Retinal pigment epithelial cell (primary cell): ENCODE results near the gene FLYWCH2.

ENCODE experiments used
- DNase-seq: peaks from one replicate; pipeline ENCODE4 v3.0.0-alpha.2; 2010; ENCODE audit warnings: low read depth
- H3K4me3 ChIP-seq: 2 replicates; pipeline ENCODE4 v1.5.1; 2011; ENCODE audit warnings: mild to moderate bottlenecking, low read length, control low read depth, moderate library complexity
- CTCF ChIP-seq: conservative IDR thresholded peaks from 2 replicates; pipeline ENCODE4 v1.5.1; 2011; ENCODE audit warnings: low read depth, low read length, control low read depth, inconsistent platforms

Gene FLYWCH2

GRCh38 chr16:2860826-2861567 is 22.0 kb upstream of the FLYWCH2 start:
- no peak for DNase-seq
- H3K4me3 ChIP-seq, result no peak overlapping the region
- no peak for TF ChIP-seq CTCF

GRCh38 chr16:2865651-2866050 is 17.4 kb upstream of the FLYWCH2 start:
- H3K4me3 ChIP-seq, result no peak overlapping the region
- TF ChIP-seq CTCF, result no peak
- DNase-seq, result no peak

GRCh38 chr16:2866431-2866830 is 16.6 kb upstream of the FLYWCH2 start:
- DNase-seq, result no peak
- no peak overlapping the region for H3K4me3 ChIP-seq
- no peak for TF ChIP-seq CTCF

- no peak for TF ChIP-seq CTCF
- no peak for DNase-seq
- peak overlapping the region; percentile 61 for H3K4me3 ChIP-seq
These were observed 15.4 kb upstream of the FLYWCH2 start for GRCh38 chr16:2867661-2867986.

GRCh38 chr16:2867987-2868789 is 14.8 kb upstream of the FLYWCH2 start:
- DNase-seq, result peak; percentile 46
- peak overlapping the region; percentile 61 for H3K4me3 ChIP-seq
- TF ChIP-seq CTCF, result peak; percentile 94

GRCh38 chr16:2871926-2872325 is 11.1 kb upstream of the FLYWCH2 start:
- no peak for TF ChIP-seq CTCF
- no peak for DNase-seq
- no peak overlapping the region for H3K4me3 ChIP-seq
